GM23338 (cell line): ENCODE results near the gene HGF. TPM values are rescaled to one million over a fixed set of nuclear protein-coding genes. Genes with fewer than 3 reads are reported as not detected.

Source experiments
- ATAC-seq: fragments of 200-7000 bp; cut with Tn5 transposase; 3 replicates; pipeline ENCODE4 v1.9.1; 2020
- DNase-seq: peaks from one replicate; pipeline ENCODE4 v3.0.0-alpha.2; 2015; ENCODE audit warnings: low spot score
- H2AFZ ChIP-seq: fragments of 200-600 bp; sonication (generic); 2 replicates; pipeline ENCODE4 v1.8.0; 2016; ENCODE audit warnings: antibody characterized with exemption, mild to moderate bottlenecking, moderate library complexity
- H3F3A ChIP-seq: fragments of 200-600 bp; sonication (generic); replicated peaks from 2 replicates; pipeline ENCODE4 v1.8.0; 2017; ENCODE audit warnings: antibody characterized with exemption, mixed run types, low read depth
- H3K27ac ChIP-seq: fragments of 200-600 bp; sonication (generic); 2 replicates; pipeline ENCODE4 v1.6.1; 2016; ENCODE audit warnings: low read depth
- H3K27me3 ChIP-seq: fragments of 200-600 bp; sonication (generic); 2 replicates; pipeline ENCODE4 v1.8.0; 2016; ENCODE audit warnings: mild to moderate bottlenecking, mixed run types, moderate library complexity; ENCODE audit not compliant: insufficient read depth
- H3K36me3 ChIP-seq: fragments of 200-600 bp; sonication (generic); 2 replicates; pipeline ENCODE4 v1.8.0; 2016; ENCODE audit warnings: mild to moderate bottlenecking; ENCODE audit not compliant: insufficient read depth
- H3K4me1 ChIP-seq: fragments of 200-600 bp; sonication (generic); 2 replicates; pipeline ENCODE4 v1.8.0; 2016; ENCODE audit warnings: mild to moderate bottlenecking, moderate library complexity; ENCODE audit not compliant: insufficient read depth
- H3K4me2 ChIP-seq: fragments of 200-600 bp; sonication (generic); 2 replicates; pipeline ENCODE4 v1.7.1; 2017; ENCODE audit warnings: mixed run types
- H3K4me3 ChIP-seq: fragments of 200-600 bp; sonication (generic); 2 replicates; pipeline ENCODE4 v1.6.1; 2016; ENCODE audit warnings: mixed run types
- H3K79me2 ChIP-seq: fragments of 200-600 bp; sonication (generic); replicated peaks from 2 replicates; pipeline ENCODE4 v1.8.0; 2017; ENCODE audit warnings: mild to moderate bottlenecking; ENCODE audit not compliant: insufficient read depth
- H3K9me2 ChIP-seq: fragments of 200-600 bp; sonication (generic); 2 replicates; pipeline ENCODE4 v1.8.0; 2017; ENCODE audit not compliant: insufficient read depth
- H4K20me1 ChIP-seq: fragments of 200-600 bp; sonication (generic); replicated peaks from 2 replicates; pipeline ENCODE4 v1.8.0; 2017; ENCODE audit warnings: mild to moderate bottlenecking; ENCODE audit not compliant: insufficient read depth
- H3K27ac Mint-ChIP-seq: 2 replicates; pipeline ENCODE4 v1.8.0; 2020; ENCODE audit warnings: inconsistent platforms, mild to moderate bottlenecking, moderate library complexity, mixed read lengths
- H3K27me3 Mint-ChIP-seq: 3 replicates; pipeline ENCODE4 v1.8.0; 2022; ENCODE audit warnings: low read depth, mild to moderate bottlenecking, moderate library complexity, mixed read lengths, inconsistent platforms; ENCODE audit not compliant: insufficient read depth, poor library complexity
- H3K36me3 Mint-ChIP-seq: 3 replicates; pipeline ENCODE4 v1.8.0; 2021; ENCODE audit warnings: low read depth, mild to moderate bottlenecking, inconsistent platforms, moderate library complexity, mixed read lengths
- H3K4me1 Mint-ChIP-seq: 3 replicates; pipeline ENCODE4 v1.8.0; 2020; ENCODE audit warnings: mild to moderate bottlenecking, inconsistent platforms, mixed read lengths
- H3K4me3 Mint-ChIP-seq: 3 replicates; pipeline ENCODE4 v1.8.0; 2021; ENCODE audit warnings: moderate library complexity, mild to moderate bottlenecking, inconsistent platforms, mixed read lengths
- H3K9me3 Mint-ChIP-seq: 3 replicates; pipeline ENCODE4 v1.8.0; 2020; ENCODE audit warnings: moderate library complexity, mild to moderate bottlenecking, inconsistent platforms, mixed read lengths
- CREB1 ChIP-seq: fragments of 250-450 bp; sonication (Bioruptor Pico); IDR thresholded peaks from 2 replicates; pipeline ENCODE4 v1.5.0; 2020; ENCODE audit warnings: low read depth, mild to moderate bottlenecking, moderate library complexity
- ETS1 ChIP-seq: IDR thresholded peaks from 2 replicates; pipeline ENCODE4 v1.6.1; 2016; ENCODE audit warnings: antibody characterized with exemption
- EZH2 ChIP-seq: fragments of 200-600 bp; sonication (generic); IDR thresholded peaks from one replicate; pipeline ENCODE4 v1.8.0; 2017; ENCODE audit warnings: antibody characterized with exemption, mild to moderate bottlenecking, low read depth; ENCODE audit not compliant: unreplicated experiment
- EZH2phosphoT487 ChIP-seq: fragments of 200-600 bp; sonication (generic); IDR thresholded peaks from one replicate; pipeline ENCODE4 v1.8.1; 2018; ENCODE audit warnings: antibody characterized with exemption; ENCODE audit not compliant: unreplicated experiment
- JUNB ChIP-seq: IDR thresholded peaks from one replicate; pipeline ENCODE4 v1.6.1; 2016; ENCODE audit warnings: antibody characterized with exemption; ENCODE audit not compliant: unreplicated experiment
- NANOG ChIP-seq: IDR thresholded peaks from 2 replicates; pipeline ENCODE4 v1.6.1; 2016; ENCODE audit warnings: antibody characterized with exemption, borderline replicate concordance
- POLR2AphosphoS5 ChIP-seq: IDR thresholded peaks from 2 replicates; pipeline ENCODE4 v1.6.1; 2016; ENCODE audit warnings: antibody characterized with exemption, low read depth
- REST ChIP-seq: IDR thresholded peaks from one replicate; pipeline ENCODE4 v1.6.1; 2018; ENCODE audit warnings: antibody characterized with exemption; ENCODE audit not compliant: unreplicated experiment
- STAT1 ChIP-seq: IDR thresholded peaks from one replicate; pipeline ENCODE4 v1.6.1; 2016; ENCODE audit warnings: antibody characterized with exemption; ENCODE audit not compliant: unreplicated experiment
- ZNF114 ChIP-seq: fragments of 250-450 bp; sonication (Bioruptor Pico); IDR thresholded peaks from 2 replicates; pipeline ENCODE4 v1.5.0; 2020; ENCODE audit warnings: mild to moderate bottlenecking, moderate library complexity
- ZNF331 ChIP-seq: fragments of 250-450 bp; sonication (Bioruptor Pico); IDR thresholded peaks from 2 replicates; pipeline ENCODE4 v1.5.0; 2020; ENCODE audit warnings: low read depth, mild to moderate bottlenecking, moderate library complexity
- polyA plus RNA-seq: library from polyadenylated mRNA; unstranded; fragments of >200 nt; fragmentation: Nextera tagmentation; extraction: Ambion mirVana; gene quantifications from 2 replicates; pipeline ENCODE4 v1.2.1, GENCODE V29; 2016
- total RNA-seq: library from RNA; depleted of rRNA; stranded (reverse); fragments of >200 nt; shearing (Covaris generic); gene quantifications from 2 replicates; pipeline ENCODE4 v1.2.3, GENCODE V29; 2014
- TF ChIP-seq, protein P1 (sequence below): fragments of 250-450 bp; sonication (Bioruptor Pico); IDR thresholded peaks from 2 replicates; pipeline ENCODE4 v1.5.0; 2020; ENCODE audit warnings: mild to moderate bottlenecking, moderate library complexity
- TF ChIP-seq, protein P2 (sequence below), 2 experiments: fragments of 200-600 bp in 1 of 2; sonication (generic) in 1 of 2; conservative IDR thresholded peaks; 2 replicates each; pipeline versions ENCODE4 v1.5.1 to v1.6.1; 2016 to 2017; ENCODE audit warnings: antibody characterized with exemption in 2 of 2, low read depth in 2 of 2, mild to moderate bottlenecking in 2 of 2, moderate library complexity in 1 of 2

Gene HGF
- total and polyA plus RNA-seq, 2 experiments from 2014 or later: 0.24 to 1.1 TPM

DNA sequence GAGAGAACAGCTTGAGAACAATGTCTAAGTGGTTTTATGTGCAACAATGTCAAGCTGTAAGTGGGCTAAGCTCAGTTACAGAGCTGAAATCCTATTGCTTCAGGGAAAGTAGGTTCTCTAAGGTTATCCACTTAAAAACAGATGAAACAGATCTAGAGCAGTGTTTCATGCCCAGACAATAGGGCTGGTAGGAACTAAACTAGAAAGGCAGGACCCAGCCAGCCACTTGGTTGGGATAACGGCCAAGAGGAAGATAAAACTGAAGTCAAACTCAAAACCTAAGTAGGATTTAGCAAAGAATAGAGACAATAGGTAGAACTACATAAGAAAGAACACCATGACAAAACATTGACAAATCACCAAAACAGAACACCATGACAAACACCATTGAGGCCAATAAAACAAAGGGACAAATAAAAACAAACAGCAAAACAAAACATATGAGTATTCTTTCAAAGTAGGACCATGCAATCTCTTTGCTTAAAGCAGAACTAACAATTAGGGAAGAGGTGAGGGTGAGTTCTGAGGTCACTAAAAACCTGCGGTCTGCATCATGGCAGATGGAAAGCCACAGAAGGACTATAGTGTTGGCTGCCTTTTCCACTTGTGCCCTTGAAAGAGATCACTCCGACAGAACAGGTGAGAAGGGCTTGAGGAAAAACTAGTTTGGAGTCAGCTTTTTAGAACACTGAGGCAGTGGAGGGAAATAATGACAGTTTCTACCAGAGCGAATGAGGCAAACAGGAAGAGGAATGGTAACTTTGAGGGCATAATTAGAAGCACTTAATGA is 81.0 kb downstream of the HGF start:
- H4K20me1 ChIP-seq: no peaks in the 10 kb centered on the region
- no peaks in the 10 kb centered on the region for H3K79me2 ChIP-seq
- H3F3A ChIP-seq: no peaks in the 10 kb centered on the region
- H3K27ac ChIP-seq: no peak overlapping the region
- ATAC-seq (peak; percentile 16; the same call in 2 of the 3 replicates), DNase-seq (no peak)
- no peaks in the 10 kb centered on the region for H3K36me3 ChIP-seq
- H3K4me1 ChIP-seq: peaks cover 35% of the 10 kb centered on the region
- Mint-ChIP-seq H3K36me3 (no peaks in the 10 kb centered on the region), H3K9me3 (no peaks in the 10 kb centered on the region; the same call in 2 of the 3 replicates), H3K27ac (no peak overlapping the region), H3K4me3 (no peak overlapping the region), H3K27me3 (peaks cover 1% of the 10 kb centered on the region), H3K4me1 (peaks cover 48% of the 10 kb centered on the region)
- H3K9me2 ChIP-seq: no peaks in the 10 kb centered on the region
- no peak overlapping the region for H3K4me3 ChIP-seq
- no peak for TF ChIP-seq ZNF331
- TF ChIP-seq JUNB: no peak
- TF ChIP-seq, protein P1, sequence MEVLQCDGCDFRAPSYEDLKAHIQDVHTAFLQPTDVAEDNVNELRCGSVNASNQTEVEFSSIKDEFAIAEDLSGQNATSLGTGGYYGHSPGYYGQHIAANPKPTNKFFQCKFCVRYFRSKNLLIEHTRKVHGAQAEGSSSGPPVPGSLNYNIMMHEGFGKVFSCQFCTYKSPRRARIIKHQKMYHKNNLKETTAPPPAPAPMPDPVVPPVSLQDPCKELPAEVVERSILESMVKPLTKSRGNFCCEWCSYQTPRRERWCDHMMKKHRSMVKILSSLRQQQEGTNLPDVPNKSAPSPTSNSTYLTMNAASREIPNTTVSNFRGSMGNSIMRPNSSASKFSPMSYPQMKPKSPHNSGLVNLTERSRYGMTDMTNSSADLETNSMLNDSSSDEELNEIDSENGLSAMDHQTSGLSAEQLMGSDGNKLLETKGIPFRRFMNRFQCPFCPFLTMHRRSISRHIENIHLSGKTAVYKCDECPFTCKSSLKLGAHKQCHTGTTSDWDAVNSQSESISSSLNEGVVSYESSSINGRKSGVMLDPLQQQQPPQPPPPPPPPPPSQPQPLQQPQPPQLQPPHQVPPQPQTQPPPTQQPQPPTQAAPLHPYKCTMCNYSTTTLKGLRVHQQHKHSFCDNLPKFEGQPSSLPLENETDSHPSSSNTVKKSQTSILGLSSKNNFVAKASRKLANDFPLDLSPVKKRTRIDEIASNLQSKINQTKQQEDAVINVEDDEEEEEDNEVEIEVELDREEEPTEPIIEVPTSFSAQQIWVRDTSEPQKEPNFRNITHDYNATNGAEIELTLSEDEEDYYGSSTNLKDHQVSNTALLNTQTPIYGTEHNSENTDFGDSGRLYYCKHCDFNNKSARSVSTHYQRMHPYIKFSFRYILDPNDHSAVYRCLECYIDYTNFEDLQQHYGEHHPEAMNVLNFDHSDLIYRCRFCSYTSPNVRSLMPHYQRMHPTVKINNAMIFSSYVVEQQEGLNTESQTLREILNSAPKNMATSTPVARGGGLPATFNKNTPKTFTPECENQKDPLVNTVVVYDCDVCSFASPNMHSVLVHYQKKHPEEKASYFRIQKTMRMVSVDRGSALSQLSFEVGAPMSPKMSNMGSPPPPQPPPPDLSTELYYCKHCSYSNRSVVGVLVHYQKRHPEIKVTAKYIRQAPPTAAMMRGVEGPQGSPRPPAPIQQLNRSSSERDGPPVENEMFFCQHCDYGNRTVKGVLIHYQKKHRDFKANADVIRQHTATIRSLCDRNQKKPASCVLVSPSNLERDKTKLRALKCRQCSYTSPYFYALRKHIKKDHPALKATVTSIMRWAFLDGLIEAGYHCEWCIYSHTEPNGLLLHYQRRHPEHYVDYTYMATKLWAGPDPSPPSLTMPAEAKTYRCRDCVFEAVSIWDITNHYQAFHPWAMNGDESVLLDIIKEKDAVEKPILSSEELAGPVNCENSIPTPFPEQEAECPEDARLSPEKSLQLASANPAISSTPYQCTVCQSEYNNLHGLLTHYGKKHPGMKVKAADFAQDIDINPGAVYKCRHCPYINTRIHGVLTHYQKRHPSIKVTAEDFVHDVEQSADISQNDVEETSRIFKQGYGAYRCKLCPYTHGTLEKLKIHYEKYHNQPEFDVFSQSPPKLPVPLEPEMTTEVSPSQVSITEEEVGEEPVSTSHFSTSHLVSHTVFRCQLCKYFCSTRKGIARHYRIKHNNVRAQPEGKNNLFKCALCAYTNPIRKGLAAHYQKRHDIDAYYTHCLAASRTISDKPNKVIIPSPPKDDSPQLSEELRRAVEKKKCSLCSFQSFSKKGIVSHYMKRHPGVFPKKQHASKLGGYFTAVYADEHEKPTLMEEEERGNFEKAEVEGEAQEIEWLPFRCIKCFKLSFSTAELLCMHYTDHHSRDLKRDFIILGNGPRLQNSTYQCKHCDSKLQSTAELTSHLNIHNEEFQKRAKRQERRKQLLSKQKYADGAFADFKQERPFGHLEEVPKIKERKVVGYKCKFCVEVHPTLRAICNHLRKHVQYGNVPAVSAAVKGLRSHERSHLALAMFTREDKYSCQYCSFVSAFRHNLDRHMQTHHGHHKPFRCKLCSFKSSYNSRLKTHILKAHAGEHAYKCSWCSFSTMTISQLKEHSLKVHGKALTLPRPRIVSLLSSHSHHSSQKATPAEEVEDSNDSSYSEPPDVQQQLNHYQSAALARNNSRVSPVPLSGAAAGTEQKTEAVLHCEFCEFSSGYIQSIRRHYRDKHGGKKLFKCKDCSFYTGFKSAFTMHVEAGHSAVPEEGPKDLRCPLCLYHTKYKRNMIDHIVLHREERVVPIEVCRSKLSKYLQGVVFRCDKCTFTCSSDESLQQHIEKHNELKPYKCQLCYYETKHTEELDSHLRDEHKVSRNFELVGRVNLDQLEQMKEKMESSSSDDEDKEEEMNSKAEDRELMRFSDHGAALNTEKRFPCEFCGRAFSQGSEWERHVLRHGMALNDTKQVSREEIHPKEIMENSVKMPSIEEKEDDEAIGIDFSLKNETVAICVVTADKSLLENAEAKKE (CRISPR knock-in tag): no peak
- no peak for TF ChIP-seq REST
- TF ChIP-seq EZH2phosphoT487: no peak
- no peak for TF ChIP-seq STAT1
- no peak for TF ChIP-seq CREB1 (CRISPR knock-in tag)
- no peak for TF ChIP-seq ETS1
- TF ChIP-seq, protein P2, sequence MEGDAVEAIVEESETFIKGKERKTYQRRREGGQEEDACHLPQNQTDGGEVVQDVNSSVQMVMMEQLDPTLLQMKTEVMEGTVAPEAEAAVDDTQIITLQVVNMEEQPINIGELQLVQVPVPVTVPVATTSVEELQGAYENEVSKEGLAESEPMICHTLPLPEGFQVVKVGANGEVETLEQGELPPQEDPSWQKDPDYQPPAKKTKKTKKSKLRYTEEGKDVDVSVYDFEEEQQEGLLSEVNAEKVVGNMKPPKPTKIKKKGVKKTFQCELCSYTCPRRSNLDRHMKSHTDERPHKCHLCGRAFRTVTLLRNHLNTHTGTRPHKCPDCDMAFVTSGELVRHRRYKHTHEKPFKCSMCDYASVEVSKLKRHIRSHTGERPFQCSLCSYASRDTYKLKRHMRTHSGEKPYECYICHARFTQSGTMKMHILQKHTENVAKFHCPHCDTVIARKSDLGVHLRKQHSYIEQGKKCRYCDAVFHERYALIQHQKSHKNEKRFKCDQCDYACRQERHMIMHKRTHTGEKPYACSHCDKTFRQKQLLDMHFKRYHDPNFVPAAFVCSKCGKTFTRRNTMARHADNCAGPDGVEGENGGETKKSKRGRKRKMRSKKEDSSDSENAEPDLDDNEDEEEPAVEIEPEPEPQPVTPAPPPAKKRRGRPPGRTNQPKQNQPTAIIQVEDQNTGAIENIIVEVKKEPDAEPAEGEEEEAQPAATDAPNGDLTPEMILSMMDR (conservative IDR thresholded peaks at IDR 0.05; ENCODE audit: low read depth in 2 of 2): no peak
- TF ChIP-seq EZH2: no peak
- TF ChIP-seq NANOG: no peak
- TF ChIP-seq POLR2AphosphoS5: no peak
- TF ChIP-seq ZNF114 (CRISPR knock-in tag): no peak
- peak overlapping the region; percentile 63 for H2AFZ ChIP-seq
- H3K27me3 ChIP-seq: no peaks in the 10 kb centered on the region
- H3K4me2 ChIP-seq: no peak overlapping the region
